Activated T-helper 17 cell treated with anti-CD3 and anti-CD28 coated beads, Interleukin-2, amount 50 U/mL, for 72 hours (primary cell): ENCODE data around the gene TLCD4. TPM values are rescaled to one million over a fixed set of nuclear protein-coding genes. Genes with fewer than 3 reads are reported as not detected.

Experiments
- ATAC-seq: fragments of 150-1000 bp; cut with Tn5 transposase; replicated peaks from 2 replicates; pipeline ENCODE4 v1.10.0; 2021; ENCODE audit warnings: mild to moderate bottlenecking, moderate library complexity
- H3K27ac Mint-ChIP-seq: one replicate; pipeline ENCODE4 v1.8.0; 2022; ENCODE audit warnings: mixed read lengths
- H3K27me3 Mint-ChIP-seq: one replicate; pipeline ENCODE4 v1.8.0; 2022; ENCODE audit warnings: mixed read lengths
- H3K36me3 Mint-ChIP-seq: one replicate; pipeline ENCODE4 v1.8.0; 2022; ENCODE audit warnings: low read depth, mild to moderate bottlenecking, mixed read lengths
- H3K4me1 Mint-ChIP-seq: one replicate; pipeline ENCODE4 v1.8.0; 2022; ENCODE audit warnings: mixed read lengths
- H3K4me3 Mint-ChIP-seq: one replicate; pipeline ENCODE4 v1.8.0; 2022; ENCODE audit warnings: mild to moderate bottlenecking, mixed read lengths
- H3K9me3 Mint-ChIP-seq: one replicate; pipeline ENCODE4 v1.8.0; 2022; ENCODE audit warnings: mixed read lengths
- total RNA-seq, 2 donors: library from RNA; stranded (reverse); gene quantifications; one replicate each; pipeline ENCODE4 v1.2.3, GENCODE V29; 2022

Gene TLCD4
- total RNA-seq, 2 donors from 2014 or later, result 0.04 to 0.48 TPM

DNA sequence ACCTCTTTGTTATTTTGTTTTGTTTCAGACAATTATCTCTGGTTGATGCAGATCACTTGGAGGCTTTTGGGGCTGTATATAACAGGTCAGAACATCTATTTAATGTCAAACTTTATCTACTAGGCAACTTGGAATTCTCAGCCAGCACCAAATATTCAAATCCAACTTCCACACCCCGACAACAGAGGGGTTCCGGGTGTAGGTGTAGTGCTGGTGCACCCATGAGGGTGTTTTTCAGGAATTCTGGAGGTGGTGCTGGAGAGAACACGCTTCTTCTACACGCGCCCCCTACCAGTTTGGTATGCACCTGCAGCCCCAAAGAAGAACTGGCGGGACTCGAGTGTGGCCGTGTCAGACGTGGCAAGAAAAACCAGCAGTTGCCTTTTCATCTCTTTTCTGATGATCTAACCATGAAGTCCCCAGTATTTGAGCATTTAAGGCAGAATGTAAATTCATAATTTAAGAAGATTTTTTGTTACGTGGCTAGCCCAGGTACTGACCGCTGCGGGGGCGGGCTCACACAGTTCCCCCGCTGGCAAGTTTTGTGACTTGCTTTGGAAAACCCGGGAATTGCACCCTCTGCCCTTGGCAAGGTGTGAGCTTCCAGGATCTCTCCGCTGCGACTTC, 462 bp upstream of the TLCD4 start:
- no peaks in the 10 kb centered on the region for H3K36me3 Mint-ChIP-seq
- no peaks in the 10 kb centered on the region for H3K4me1 Mint-ChIP-seq
- peaks cover 34% of the 10 kb centered on the region for H3K27me3 Mint-ChIP-seq
- no peaks in the 10 kb centered on the region for H3K9me3 Mint-ChIP-seq
- ATAC-seq, result peak; percentile 70
- H3K4me3 Mint-ChIP-seq, result peak overlapping the region; percentile 79
- no peak overlapping the region for H3K27ac Mint-ChIP-seq

DNA sequence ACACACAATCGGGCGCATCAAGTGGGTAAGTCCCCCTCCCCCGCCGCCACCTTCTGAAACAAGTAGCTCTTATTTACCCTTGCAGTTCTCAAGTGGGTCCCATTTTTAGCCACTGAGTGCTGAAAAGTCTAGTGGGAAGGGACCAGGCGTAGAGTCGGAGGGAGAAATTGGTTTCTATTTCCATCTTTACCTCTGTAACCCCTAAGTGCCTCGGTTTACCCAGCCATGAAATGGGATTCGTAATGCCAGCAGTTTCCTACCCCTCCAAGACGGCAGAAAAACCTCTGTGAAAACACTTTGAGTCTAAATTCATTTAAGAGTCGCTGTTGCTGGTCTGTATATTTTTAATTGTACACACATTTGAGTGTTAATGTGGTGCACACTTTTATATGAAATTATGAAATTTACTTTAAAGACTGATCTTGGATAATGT, 928 bp downstream of the TLCD4 start:
- Mint-ChIP-seq H3K27ac (no peak overlapping the region), H3K36me3 (no peaks in the 10 kb centered on the region)

DNA sequence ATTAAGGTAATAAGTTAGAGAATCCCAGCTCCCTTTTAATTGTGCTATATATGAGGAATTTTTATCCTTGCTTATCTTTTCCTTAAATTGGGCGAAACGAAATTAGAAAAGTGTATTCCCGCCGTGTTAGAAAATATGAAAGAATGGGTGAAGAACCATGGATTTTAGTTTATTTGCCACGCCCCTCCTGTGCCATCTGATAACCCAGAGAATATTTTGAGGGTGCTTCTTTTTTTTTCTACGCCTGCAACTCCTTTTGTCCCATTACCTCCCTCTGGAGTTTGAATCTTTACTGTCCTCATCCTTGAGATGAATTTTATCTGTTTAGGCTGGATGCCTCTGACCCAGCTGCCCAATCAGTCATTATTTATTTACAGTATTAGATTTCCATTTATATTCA, 1.6 kb downstream of the TLCD4 start:
- H3K4me1 Mint-ChIP-seq, result no peaks in the 10 kb centered on the region
- ATAC-seq, result no peak
- peak overlapping the region; percentile 74 for H3K4me3 Mint-ChIP-seq
- H3K9me3 Mint-ChIP-seq, result no peaks in the 10 kb centered on the region
- H3K36me3 Mint-ChIP-seq, result no peaks in the 10 kb centered on the region
- H3K27ac Mint-ChIP-seq, result no peak overlapping the region
- peaks cover 34% of the 10 kb centered on the region for H3K27me3 Mint-ChIP-seq

More for the DNA sequence above, 928 bp downstream of the TLCD4 start:
- Mint-ChIP-seq H3K9me3 (no peaks in the 10 kb centered on the region), H3K4me3 (peak overlapping the region; percentile 74), H3K4me1 (no peaks in the 10 kb centered on the region), H3K27me3 (peaks cover 34% of the 10 kb centered on the region)
- no peak for ATAC-seq

DNA sequence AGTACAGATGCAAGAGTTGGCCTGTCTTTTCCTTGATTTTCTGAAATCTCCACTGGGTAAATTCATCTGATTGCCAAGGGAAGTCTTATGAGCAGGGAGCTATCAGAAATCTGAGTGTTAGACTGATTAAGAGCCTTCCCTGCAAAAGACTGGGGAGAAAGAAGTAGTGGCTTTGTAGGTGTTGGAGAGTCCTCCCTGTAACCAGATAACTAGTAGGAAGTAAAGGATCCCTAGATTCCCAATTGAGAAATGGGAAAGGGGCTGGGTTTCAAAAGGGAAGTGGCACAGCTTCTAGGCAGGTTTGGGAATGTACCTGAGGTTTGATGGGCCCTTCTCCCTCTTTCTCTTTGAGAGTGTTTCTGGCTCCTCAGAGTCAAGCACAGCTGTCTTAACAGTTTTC, 2.1 kb downstream of the TLCD4 start:
- Mint-ChIP-seq H3K27ac (no peak overlapping the region), H3K4me3 (peak overlapping the region; percentile 74), H3K4me1 (no peaks in the 10 kb centered on the region), H3K36me3 (no peaks in the 10 kb centered on the region), H3K27me3 (peaks cover 34% of the 10 kb centered on the region), H3K9me3 (no peaks in the 10 kb centered on the region)
- no peak for ATAC-seq

DNA sequence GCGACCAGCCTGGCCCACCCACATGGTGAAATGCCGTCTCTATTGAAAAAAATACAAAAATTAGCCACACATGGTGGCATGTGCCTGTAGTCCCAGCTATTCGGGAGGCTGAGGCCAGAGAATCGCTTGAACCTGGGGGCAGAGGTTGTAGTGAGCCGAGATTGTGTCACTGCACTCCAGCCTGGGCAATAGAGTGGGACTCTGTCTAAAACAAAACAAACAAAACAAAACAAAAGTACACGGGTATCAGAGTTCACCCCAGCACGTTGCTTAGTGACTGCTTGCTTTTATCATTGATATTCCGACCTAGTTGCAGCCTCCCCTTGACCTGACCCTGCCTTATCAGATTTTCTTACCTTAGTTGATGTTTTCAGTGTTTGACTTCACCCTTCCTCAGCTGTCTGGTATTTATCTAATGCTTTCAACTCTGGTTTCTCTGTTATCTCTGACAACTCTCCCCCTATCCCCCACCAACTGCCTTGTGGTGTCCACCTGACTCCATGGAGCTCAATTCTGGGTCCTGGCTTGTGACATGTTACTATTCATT, 5.1 kb downstream of the TLCD4 start:
- Mint-ChIP-seq H3K27me3 (peaks cover 36% of the 10 kb centered on the region), H3K36me3 (no peaks in the 10 kb centered on the region), H3K4me1 (no peaks in the 10 kb centered on the region), H3K4me3 (no peak overlapping the region), H3K27ac (no peak overlapping the region), H3K9me3 (no peaks in the 10 kb centered on the region)
- ATAC-seq, result no peak

DNA sequence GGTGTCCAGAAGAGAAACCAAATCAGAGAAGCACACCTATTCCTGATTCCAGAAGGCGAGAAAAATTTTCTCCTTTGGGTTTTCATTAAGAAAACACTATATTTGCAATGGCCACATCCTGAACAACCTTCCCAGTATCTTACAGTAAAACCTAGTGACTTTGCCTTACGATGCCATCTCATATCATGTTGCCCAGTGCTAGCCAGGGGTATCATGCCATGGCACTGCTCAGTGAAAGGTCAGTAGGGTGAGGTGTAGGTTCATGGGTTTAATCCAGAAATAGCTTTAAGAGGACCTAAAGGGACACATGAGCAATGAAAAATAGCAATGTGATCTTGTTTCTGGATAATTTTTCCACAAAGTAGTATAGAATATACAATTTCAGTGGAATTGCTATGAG, 7.2 kb downstream of the TLCD4 start:
- Mint-ChIP-seq H3K4me3 (no peak overlapping the region), H3K27me3 (peaks cover 24% of the 10 kb centered on the region), H3K9me3 (no peaks in the 10 kb centered on the region), H3K27ac (no peak overlapping the region), H3K4me1 (no peaks in the 10 kb centered on the region), H3K36me3 (no peaks in the 10 kb centered on the region)
- no peak for ATAC-seq

DNA sequence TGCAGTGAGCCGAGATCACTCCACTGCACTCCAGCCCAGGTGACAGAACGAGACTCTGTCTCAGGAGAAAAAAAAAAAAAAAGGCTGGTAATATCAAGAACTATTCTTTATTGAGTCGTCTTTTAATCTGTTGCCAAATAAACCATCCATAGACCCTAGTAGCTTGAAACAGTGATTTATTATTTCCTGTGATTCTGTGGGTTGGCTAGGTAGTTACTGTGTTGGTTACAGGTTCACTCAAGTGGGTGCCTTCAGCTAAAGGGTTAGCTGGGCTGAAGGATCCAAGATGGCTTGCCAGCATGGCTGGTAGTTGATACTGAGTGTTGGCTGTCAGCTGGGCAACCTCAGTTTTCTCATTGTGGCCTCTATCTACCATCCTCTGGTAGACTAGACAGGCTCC, 9.2 kb downstream of the TLCD4 start:
- no peak for ATAC-seq
- no peaks in the 10 kb centered on the region for H3K9me3 Mint-ChIP-seq
- H3K36me3 Mint-ChIP-seq, result no peaks in the 10 kb centered on the region
- no peak overlapping the region for H3K4me3 Mint-ChIP-seq
- H3K4me1 Mint-ChIP-seq, result no peaks in the 10 kb centered on the region
- no peak overlapping the region for H3K27ac Mint-ChIP-seq
- peaks cover 15% of the 10 kb centered on the region for H3K27me3 Mint-ChIP-seq

DNA sequence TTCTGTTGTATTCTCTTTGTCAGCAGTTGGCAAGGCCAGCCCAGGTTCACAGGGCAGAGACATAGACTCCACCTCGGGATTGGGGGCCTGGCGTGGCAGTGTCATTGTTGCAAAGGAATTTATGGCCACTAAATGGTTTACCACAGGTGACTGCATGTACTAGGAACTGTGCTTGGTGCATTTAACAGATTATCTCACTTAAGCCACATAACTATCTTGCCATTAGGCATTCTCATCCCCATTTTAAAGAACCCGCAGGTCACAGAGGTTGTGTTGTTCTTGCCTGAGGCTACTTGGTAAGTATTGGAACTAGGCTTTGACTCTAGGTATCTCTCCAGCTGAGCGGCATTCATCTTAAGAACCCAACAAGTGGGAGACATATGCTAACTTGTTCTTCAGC, 9.7 kb downstream of the TLCD4 start:
- no peak overlapping the region for H3K27ac Mint-ChIP-seq
- H3K4me3 Mint-ChIP-seq, result no peak overlapping the region
- no peaks in the 10 kb centered on the region for H3K36me3 Mint-ChIP-seq
- ATAC-seq, result no peak
- H3K9me3 Mint-ChIP-seq, result no peaks in the 10 kb centered on the region
- peaks cover 18% of the 10 kb centered on the region for H3K27me3 Mint-ChIP-seq
- no peaks in the 10 kb centered on the region for H3K4me1 Mint-ChIP-seq

DNA sequence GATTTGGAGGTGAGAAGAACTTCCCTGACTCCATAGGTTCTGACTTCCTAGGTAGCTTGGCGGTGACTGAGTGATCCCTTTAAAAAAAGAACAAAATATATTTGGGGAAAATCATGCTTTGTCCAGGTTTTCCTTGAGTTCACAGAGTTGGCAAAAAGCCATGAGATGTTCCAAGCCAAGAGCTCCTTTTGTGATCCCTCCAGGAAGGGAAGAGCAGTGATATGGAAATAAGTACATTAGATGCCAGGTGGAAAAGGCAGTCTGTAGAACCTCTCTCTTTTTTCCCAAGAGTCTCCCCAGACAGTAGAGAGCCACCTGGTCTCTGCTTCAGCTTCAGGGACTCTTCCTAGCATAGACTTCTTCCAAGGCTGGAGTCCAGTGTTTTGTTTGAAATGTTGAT, 10.2 kb downstream of the TLCD4 start:
- Mint-ChIP-seq H3K4me1 (no peaks in the 10 kb centered on the region), H3K27me3 (peaks cover 16% of the 10 kb centered on the region), H3K27ac (no peak overlapping the region), H3K9me3 (no peaks in the 10 kb centered on the region), H3K36me3 (no peaks in the 10 kb centered on the region), H3K4me3 (no peak overlapping the region)
- ATAC-seq, result no peak

DNA sequence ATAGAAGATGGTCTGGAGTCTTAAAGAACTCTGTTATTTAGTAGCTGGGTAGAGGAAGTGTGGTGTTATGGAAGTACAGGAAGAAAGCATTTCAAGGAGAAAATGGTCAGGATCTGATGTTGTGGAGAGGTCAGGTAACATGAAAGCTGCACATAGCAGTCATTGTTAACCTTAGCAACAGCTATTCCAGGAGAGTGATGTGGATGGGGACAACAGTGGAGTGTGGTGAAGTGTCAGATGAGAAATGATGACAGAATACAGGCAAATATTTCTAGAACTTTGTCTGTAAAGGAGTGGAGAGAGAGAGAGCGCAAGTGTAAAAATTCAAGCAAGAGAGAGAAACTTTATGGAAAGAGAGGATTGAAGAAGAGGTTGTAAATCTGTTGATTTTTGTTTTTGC, 15.6 kb downstream of the TLCD4 start:
- Mint-ChIP-seq H3K4me1 (no peaks in the 10 kb centered on the region), H3K27me3 (peaks cover 8% of the 10 kb centered on the region), H3K36me3 (no peaks in the 10 kb centered on the region), H3K27ac (no peak overlapping the region), H3K4me3 (no peak overlapping the region), H3K9me3 (no peaks in the 10 kb centered on the region)
- ATAC-seq, result no peak

DNA sequence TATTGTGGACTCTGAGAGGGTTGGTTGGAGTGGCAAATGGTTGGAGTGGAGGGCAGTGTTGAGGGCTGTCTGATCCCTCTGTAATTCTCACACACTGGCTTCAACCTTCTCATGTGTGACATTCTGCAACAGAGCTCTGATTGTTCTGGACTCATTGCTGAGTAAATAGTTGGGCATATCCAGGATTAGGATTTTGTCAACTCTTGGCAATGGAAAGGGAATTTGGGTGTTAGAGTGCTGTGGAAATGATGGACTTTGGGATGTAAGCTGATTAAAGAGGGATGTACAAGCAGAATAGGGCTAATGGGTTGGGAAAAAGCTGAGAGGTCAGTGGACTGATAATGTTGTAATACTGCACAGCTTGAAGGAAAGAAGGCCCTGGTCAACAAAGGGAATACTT, 16.5 kb downstream of the TLCD4 start:
- no peaks in the 10 kb centered on the region for H3K36me3 Mint-ChIP-seq
- H3K27ac Mint-ChIP-seq, result no peak overlapping the region
- no peaks in the 10 kb centered on the region for H3K9me3 Mint-ChIP-seq
- no peak overlapping the region for H3K4me3 Mint-ChIP-seq
- no peak for ATAC-seq
- no peaks in the 10 kb centered on the region for H3K4me1 Mint-ChIP-seq
- H3K27me3 Mint-ChIP-seq, result peaks cover 8% of the 10 kb centered on the region

DNA sequence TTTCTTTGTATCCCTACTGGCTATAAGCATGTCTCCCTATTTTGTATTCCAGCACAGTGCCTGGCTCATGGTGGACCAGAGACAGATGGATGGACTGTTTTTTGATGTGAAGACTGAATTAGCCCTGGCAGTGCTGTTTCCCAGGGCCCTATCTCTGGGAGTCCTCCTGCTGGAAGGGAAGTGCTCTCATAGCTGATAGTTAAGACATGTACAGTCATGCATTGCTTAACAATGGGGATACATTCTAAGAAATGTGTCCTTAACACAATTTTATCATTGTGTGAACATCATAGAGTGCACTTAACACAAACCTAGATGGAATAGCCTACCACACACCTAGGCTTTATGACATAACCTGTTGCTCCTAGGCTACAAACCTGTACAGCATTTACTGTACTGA, 21.1 kb downstream of the TLCD4 start:
- ATAC-seq, result no peak
- no peaks in the 10 kb centered on the region for H3K9me3 Mint-ChIP-seq
- H3K27ac Mint-ChIP-seq, result no peak overlapping the region
- no peak overlapping the region for H3K4me3 Mint-ChIP-seq
- no peaks in the 10 kb centered on the region for H3K4me1 Mint-ChIP-seq
- no peaks in the 10 kb centered on the region for H3K36me3 Mint-ChIP-seq
- H3K27me3 Mint-ChIP-seq, result no peaks in the 10 kb centered on the region

DNA sequence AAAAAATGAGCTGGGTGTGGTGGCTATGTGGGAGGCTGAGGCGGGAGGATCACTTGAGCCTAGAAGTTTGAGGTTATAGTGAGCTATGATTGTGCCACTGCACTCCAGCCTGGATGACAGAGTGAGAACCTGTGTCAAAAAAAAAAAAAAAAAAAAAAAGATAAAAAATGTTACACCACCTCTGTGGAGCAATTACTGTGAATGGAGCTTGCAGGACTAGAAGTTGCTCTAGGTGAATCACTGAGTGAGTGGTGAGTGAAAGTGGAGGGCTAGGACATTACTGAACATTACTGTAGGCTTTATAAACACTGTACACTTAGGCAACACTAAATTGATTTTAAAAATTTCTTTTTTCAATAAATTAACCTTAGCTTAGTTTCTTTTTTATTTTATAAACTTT, 21.9 kb downstream of the TLCD4 start:
- Mint-ChIP-seq H3K9me3 (no peaks in the 10 kb centered on the region), H3K4me3 (no peak overlapping the region), H3K4me1 (no peaks in the 10 kb centered on the region), H3K36me3 (no peaks in the 10 kb centered on the region), H3K27ac (no peak overlapping the region), H3K27me3 (no peaks in the 10 kb centered on the region)
- no peak for ATAC-seq

DNA sequence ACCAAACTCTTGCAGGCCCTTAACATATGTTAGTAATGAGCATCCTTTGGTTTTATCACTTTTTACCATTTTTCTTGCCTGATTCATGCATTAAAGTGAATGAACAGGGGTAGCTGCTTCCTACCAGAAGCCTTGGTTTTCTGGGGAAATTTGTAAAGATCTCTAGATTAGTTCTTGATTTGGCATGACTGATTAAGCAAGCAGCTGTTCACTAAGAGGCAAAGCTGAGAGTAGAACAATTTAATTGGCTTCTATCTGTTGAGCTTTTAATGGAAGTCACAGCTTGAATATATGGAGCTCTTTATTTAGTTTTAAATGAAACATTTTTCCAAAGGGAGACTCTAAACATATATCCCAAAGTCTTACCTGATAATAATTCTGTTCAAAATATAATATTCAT, 23.6 kb downstream of the TLCD4 start:
- no peak overlapping the region for H3K27ac Mint-ChIP-seq
- H3K36me3 Mint-ChIP-seq, result no peaks in the 10 kb centered on the region
- H3K4me3 Mint-ChIP-seq, result no peak overlapping the region
- ATAC-seq, result no peak
- H3K9me3 Mint-ChIP-seq, result no peaks in the 10 kb centered on the region
- H3K27me3 Mint-ChIP-seq, result no peaks in the 10 kb centered on the region
- H3K4me1 Mint-ChIP-seq, result no peaks in the 10 kb centered on the region

DNA sequence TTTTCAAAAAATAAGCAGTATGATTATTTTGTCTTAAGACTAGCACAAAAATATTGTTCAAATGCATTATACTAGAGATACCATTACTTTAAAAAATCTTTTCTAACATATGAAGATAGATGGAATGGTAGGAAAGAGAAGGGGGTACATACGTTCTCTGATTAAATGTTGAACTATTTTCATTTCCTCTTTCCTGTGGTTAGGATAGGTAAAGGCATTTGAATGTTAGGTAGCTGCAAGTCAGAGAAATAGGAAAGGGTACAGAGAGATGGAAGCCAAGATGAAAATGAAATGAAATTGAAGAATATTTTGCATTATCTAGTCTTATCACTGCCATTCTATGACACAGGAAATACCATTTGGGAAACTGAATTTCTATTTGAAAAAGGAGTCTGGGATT, 28.3 kb downstream of the TLCD4 start:
- Mint-ChIP-seq H3K36me3 (no peaks in the 10 kb centered on the region), H3K4me1 (no peaks in the 10 kb centered on the region), H3K9me3 (no peaks in the 10 kb centered on the region), H3K27me3 (no peaks in the 10 kb centered on the region), H3K27ac (no peak overlapping the region), H3K4me3 (no peak overlapping the region)
- ATAC-seq, result no peak

DNA sequence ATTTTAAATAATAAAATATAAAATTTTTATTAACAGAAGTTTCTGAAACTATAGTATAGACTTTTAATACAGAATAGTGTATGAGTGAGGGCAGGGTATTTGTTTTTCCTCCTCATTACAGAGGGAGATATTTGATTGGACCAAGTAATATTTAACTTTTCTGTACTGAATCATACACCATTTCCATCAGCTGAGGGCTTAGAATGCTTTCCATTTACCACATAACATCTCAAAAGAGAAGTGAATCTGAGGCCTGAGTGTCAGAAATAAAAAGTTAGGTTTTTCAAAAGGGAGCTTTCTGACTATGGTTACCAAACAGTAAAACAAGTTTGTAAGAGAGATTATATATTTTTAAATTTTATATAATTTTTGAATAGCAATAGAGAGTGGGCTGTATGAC, 29.5 kb downstream of the TLCD4 start:
- H3K27ac Mint-ChIP-seq, result no peak overlapping the region
- no peak for ATAC-seq
- H3K4me1 Mint-ChIP-seq, result no peaks in the 10 kb centered on the region
- H3K27me3 Mint-ChIP-seq, result no peaks in the 10 kb centered on the region
- H3K36me3 Mint-ChIP-seq, result no peaks in the 10 kb centered on the region
- no peaks in the 10 kb centered on the region for H3K9me3 Mint-ChIP-seq
- H3K4me3 Mint-ChIP-seq, result no peak overlapping the region
